ENCODE results near the gene PSMB10.

PSMB10 gene

GRCh38 chr16:67967183-67967957 is 30.7 kb upstream of the PSMB10 start:
- TF ChIP-seq CTCF (conservative IDR thresholded peaks at IDR 0.05; ENCODE audit: control insufficient read depth, insufficient read depth, low read depth, low read length): no peak
- DNase-seq (ENCODE audit: low read depth): peak; percentile 55
- peak overlapping the region; percentile 88 for H3K4me3 ChIP-seq (ENCODE audit: control insufficient read depth, low read depth, low read length)

- H3K4me3 ChIP-seq (ENCODE audit: control insufficient read depth, low read depth, low read length): peak overlapping the region; percentile 88
- peak; percentile 74 for DNase-seq (ENCODE audit: low read depth)
- TF ChIP-seq CTCF (conservative IDR thresholded peaks at IDR 0.05; ENCODE audit: control insufficient read depth, insufficient read depth, low read depth, low read length): no peak
Observed at GRCh38 chr16:67966549-67967182, 30.0 kb upstream of the PSMB10 start.

GRCh38 chr16:67965668-67966548 is 29.3 kb upstream of the PSMB10 start:
- no peak for DNase-seq (ENCODE audit: low read depth)
- peak overlapping the region; percentile 88 for H3K4me3 ChIP-seq (ENCODE audit: control insufficient read depth, low read depth, low read length)
- TF ChIP-seq CTCF (conservative IDR thresholded peaks at IDR 0.05; ENCODE audit: control insufficient read depth, insufficient read depth, low read depth, low read length): no peak

GRCh38 chr16:67964477-67965131 is 28.0 kb upstream of the PSMB10 start:
- TF ChIP-seq CTCF (conservative IDR thresholded peaks at IDR 0.05; ENCODE audit: control insufficient read depth, insufficient read depth, low read depth, low read length): no peak
- no peak for DNase-seq (ENCODE audit: low read depth)
- H3K4me3 ChIP-seq (ENCODE audit: control insufficient read depth, low read depth, low read length): no peak overlapping the region

GRCh38 chr16:67963662-67964321 is 27.1 kb upstream of the PSMB10 start:
- no peak overlapping the region for H3K4me3 ChIP-seq (ENCODE audit: control insufficient read depth, low read depth, low read length)
- TF ChIP-seq CTCF (conservative IDR thresholded peaks at IDR 0.05; ENCODE audit: control insufficient read depth, insufficient read depth, low read depth, low read length): no peak
- DNase-seq (ENCODE audit: low read depth): no peak

GRCh38 chr16:67963292-67963661 is 26.6 kb upstream of the PSMB10 start:
- no peak for DNase-seq (ENCODE audit: low read depth)
- no peak overlapping the region for H3K4me3 ChIP-seq (ENCODE audit: control insufficient read depth, low read depth, low read length)
- TF ChIP-seq CTCF (conservative IDR thresholded peaks at IDR 0.05; ENCODE audit: control insufficient read depth, insufficient read depth, low read depth, low read length): no peak
